Measurements from ENCODE around the gene LRRC8C. TPM values are rescaled to one million over a fixed set of nuclear protein-coding genes. Genes with fewer than 3 reads are reported as not detected.
"Not testable (repeated sequence)": the region's sequence is repeated elsewhere in the genome, so short reads cannot be mapped to it uniquely, and the experiment has no call there.

Gene LRRC8C
- total and polyA plus RNA-seq, 2 donors, result 5.5 to 6.6 TPM

DNA sequence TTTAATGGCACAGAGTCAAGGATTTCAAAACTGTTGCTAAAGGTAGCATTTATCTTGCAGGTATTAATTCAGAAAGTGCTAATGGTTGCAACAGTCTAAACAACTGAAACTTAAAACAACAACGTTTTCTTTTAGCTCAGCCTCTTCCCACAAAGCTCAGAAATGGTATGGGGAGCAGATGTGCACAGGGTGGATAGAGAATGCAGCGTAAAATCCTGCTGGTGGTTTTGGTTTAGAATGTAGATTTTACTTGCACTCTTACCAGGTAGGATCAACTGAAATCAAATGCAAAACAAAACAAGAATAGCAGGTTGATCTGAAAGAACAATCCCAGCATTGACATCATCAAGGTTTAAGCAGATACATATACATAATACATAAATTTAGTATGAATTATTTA is 3.8 kb upstream of the LRRC8C start:
- Histone ChIP-seq H3K9me3 (ENCODE audit: control insufficient read depth in 2 of 2, insufficient read depth in 1 of 2, low read length in 1 of 2) (no peaks in the 10 kb centered on the region), H3K27ac (ENCODE audit: low read depth in 1 of 2, low read length in 1 of 2) (no peak overlapping the region), H3K4me1 (ENCODE audit: control insufficient read depth in 2 of 2, insufficient read depth in 2 of 2, low read length in 2 of 2) (peaks cover 0 to 19% of the 10 kb centered on the region in 2 donors), H3K4me3 (ENCODE audit: low read length in 2 of 2) (no peak overlapping the region), H3K36me3 (ENCODE audit: control insufficient read depth in 2 of 2, insufficient read depth in 2 of 2, low read length in 1 of 2) (no peaks in the 10 kb centered on the region), H3K27me3 (ENCODE audit: control insufficient read depth in 2 of 2, insufficient read depth in 1 of 2, low read length in 1 of 2) (peaks cover 3 to 14% of the 10 kb centered on the region in 2 donors)
- WGBS, result 25% methylated on average over 2 of the region's 2 CpGs
- DNase-seq (ENCODE audit: low read depth in 6 of 9, low spot score in 9 of 9), result peak in 1 of 9 donors; percentile 43

DNA sequence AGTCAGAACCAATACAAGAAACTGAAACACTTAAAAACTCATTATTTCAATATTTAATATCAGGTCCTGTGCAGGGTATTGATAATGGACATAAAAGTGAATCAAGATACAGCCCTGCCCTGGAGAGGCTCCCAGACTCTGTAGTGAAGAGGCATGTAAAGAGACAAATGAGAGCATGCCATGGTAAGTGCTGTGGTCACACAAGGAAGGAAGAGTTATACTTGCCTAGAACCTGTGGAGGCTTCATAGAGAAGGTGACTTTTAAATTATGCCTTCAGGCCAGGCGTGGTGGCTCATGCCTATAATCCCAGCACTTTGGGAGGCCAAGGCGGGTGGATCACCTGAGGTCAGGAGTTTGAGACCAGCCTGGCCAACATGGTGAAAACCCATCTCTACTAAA is 3.3 kb upstream of the LRRC8C start:
- not testable (repeated sequence) for H3K36me3 ChIP-seq (ENCODE audit: control insufficient read depth in 2 of 2, insufficient read depth in 2 of 2, low read length in 1 of 2); DNase-seq (ENCODE audit: low read depth in 6 of 9, low spot score in 9 of 9); H3K27ac ChIP-seq (ENCODE audit: low read depth in 1 of 2, low read length in 1 of 2); H3K9me3 ChIP-seq (ENCODE audit: control insufficient read depth in 2 of 2, insufficient read depth in 1 of 2, low read length in 1 of 2); H3K4me3 ChIP-seq (ENCODE audit: low read length in 2 of 2)
- Histone ChIP-seq H3K27me3 (ENCODE audit: control insufficient read depth in 2 of 2, insufficient read depth in 1 of 2, low read length in 1 of 2) (peaks cover 3 to 17% of the 10 kb centered on the region in 2 donors), H3K4me1 (ENCODE audit: control insufficient read depth in 2 of 2, insufficient read depth in 2 of 2, low read length in 2 of 2) (peaks cover 0 to 21% of the 10 kb centered on the region in 2 donors)
- WGBS, result 93% methylated on average over 2 of the region's 2 CpGs

DNA sequence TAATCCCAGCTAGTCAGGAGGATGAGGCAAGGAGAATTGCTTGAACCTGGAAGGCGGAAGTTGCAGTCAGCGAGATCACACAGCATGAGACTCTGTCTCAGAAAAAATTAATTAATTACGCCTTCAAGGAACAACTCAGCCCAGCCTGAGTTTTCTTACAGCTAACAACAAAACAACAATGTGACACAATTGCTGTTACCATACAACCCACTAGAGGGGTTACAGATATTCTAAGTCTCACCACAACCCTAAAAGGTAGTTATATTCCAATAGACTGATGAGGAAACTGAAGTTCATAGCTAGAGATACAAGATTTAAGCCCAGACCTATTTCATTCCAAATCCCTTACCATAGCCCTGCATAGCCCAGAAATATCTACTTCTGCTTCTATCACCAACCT is 2.9 kb upstream of the LRRC8C start:
- peaks cover 0 to 21% of the 10 kb centered on the region in 2 donors for H3K4me1 ChIP-seq (ENCODE audit: control insufficient read depth in 2 of 2, insufficient read depth in 2 of 2, low read length in 2 of 2)
- H3K4me3 ChIP-seq (ENCODE audit: low read length in 2 of 2), result no peak overlapping the region
- peaks cover 3 to 17% of the 10 kb centered on the region in 2 donors for H3K27me3 ChIP-seq (ENCODE audit: control insufficient read depth in 2 of 2, insufficient read depth in 1 of 2, low read length in 1 of 2)
- WGBS, result 99% methylated on average over 3 of the region's 3 CpGs
- no peaks in the 10 kb centered on the region for H3K36me3 ChIP-seq (ENCODE audit: control insufficient read depth in 2 of 2, insufficient read depth in 2 of 2, low read length in 1 of 2)
- DNase-seq (ENCODE audit: low read depth in 6 of 9, low spot score in 9 of 9), result no peak
- no peaks in the 10 kb centered on the region for H3K9me3 ChIP-seq (ENCODE audit: control insufficient read depth in 2 of 2, insufficient read depth in 1 of 2, low read length in 1 of 2)
- H3K27ac ChIP-seq (ENCODE audit: low read depth in 1 of 2, low read length in 1 of 2), result no peak overlapping the region

DNA sequence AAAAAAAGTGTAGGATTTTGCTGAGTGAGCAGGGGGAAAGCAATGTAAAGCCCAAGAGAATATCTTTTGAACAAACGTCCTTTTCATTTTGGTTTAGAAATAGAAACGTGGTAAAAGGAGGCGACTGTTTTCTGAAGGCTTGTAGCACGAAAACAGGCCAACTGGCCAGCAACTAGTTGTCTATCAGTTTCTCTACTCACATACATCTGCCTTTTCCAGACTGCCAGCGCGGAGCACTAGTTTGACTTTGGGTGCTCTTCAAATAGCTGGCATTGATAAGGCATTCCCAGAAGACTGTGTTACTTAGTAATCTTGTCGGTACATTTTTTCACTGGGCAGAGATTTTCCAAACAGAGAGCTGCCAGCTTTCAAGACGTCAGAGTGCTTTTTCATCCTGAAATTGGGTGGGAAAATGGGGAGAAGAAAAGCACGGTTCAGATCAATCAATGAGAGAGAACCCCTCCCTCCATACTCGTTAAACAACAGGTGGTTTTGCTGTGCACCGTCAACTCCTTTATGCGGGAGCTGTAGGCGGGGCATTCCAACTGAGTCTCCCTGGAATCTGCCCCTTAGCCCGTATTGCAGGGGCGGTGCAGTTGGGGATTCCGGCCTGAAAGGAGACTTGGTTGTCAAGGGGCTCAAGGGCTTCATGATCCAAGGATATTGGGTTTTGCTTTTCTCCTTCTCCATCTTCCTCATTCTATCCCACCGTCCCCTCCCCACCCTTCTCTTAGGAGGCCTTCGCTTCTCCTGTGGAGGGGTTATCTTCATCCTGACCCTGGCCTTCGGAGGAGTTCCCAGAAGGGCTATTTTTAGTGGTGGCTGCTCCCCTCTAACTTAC is 884 bp upstream of the LRRC8C start:
- Histone ChIP-seq H3K9me3 (ENCODE audit: control insufficient read depth in 2 of 2, insufficient read depth in 1 of 2, low read length in 1 of 2) (no peaks in the 10 kb centered on the region), H3K4me1 (ENCODE audit: control insufficient read depth in 2 of 2, insufficient read depth in 2 of 2, low read length in 2 of 2) (peaks cover 0 to 21% of the 10 kb centered on the region in 2 donors), H3K27me3 (ENCODE audit: control insufficient read depth in 2 of 2, insufficient read depth in 1 of 2, low read length in 1 of 2) (peaks cover 3 to 17% of the 10 kb centered on the region in 2 donors), H3K27ac (ENCODE audit: low read depth in 1 of 2, low read length in 1 of 2) (peak overlapping the region in 1 of 2 donors; percentile 85), H3K4me3 (ENCODE audit: low read length in 2 of 2) (peak overlapping the region; percentile 67 to 68), H3K36me3 (ENCODE audit: control insufficient read depth in 2 of 2, insufficient read depth in 2 of 2, low read length in 1 of 2) (no peaks in the 10 kb centered on the region)
- peak in 1 of 9 donors; percentile 37 for DNase-seq (ENCODE audit: low read depth in 6 of 9, low spot score in 9 of 9)
- WGBS, result 47% methylated on average over 19 of the region's 19 CpGs

DNA sequence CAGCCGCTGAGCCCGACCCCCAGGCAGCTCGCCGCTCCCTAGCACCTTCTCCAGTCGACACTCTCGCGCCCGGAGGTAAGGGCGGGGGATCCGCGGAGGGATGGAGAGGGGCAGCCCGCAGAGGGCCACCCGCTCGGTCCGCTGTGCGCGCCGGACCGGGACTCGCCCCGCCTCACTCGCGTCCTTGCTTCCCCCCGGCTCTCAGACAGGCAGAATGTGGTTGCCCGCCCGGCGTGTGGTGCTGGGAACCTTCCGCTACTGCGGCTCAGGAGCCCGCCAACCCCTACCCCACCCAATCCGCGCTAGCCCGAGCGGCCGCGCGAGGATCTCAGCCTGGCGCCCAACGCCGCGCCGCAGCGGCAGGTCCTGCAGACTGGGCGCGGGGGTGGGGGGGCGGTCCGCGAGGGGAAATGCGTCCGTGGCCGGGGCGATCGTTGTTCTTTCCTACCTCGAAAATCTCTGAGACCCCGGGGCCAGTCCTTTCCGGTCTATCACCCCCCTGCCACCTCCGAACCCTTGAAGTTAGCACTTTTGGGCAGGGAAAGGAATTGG is 404 bp downstream of the LRRC8C start:
- WGBS, result under 1% methylated on average over 57 of the region's 57 CpGs
- H3K9me3 ChIP-seq (ENCODE audit: control insufficient read depth in 2 of 2, insufficient read depth in 1 of 2, low read length in 1 of 2), result no peaks in the 10 kb centered on the region
- peaks cover 3 to 17% of the 10 kb centered on the region in 2 donors for H3K27me3 ChIP-seq (ENCODE audit: control insufficient read depth in 2 of 2, insufficient read depth in 1 of 2, low read length in 1 of 2)
- H3K36me3 ChIP-seq (ENCODE audit: control insufficient read depth in 2 of 2, insufficient read depth in 2 of 2, low read length in 1 of 2), result no peaks in the 10 kb centered on the region
- H3K27ac ChIP-seq (ENCODE audit: low read depth in 1 of 2, low read length in 1 of 2), result peak overlapping the region; percentile 34 to 86
- H3K4me1 ChIP-seq (ENCODE audit: control insufficient read depth in 2 of 2, insufficient read depth in 2 of 2, low read length in 2 of 2), result peaks cover 0 to 21% of the 10 kb centered on the region in 2 donors
- DNase-seq (ENCODE audit: low read depth in 6 of 9, low spot score in 9 of 9), result peak in 4 of 9 donors; percentile 41 to 70 (median 46)
- H3K4me3 ChIP-seq (ENCODE audit: low read length in 2 of 2), result peak overlapping the region; percentile 67 to 68

DNA sequence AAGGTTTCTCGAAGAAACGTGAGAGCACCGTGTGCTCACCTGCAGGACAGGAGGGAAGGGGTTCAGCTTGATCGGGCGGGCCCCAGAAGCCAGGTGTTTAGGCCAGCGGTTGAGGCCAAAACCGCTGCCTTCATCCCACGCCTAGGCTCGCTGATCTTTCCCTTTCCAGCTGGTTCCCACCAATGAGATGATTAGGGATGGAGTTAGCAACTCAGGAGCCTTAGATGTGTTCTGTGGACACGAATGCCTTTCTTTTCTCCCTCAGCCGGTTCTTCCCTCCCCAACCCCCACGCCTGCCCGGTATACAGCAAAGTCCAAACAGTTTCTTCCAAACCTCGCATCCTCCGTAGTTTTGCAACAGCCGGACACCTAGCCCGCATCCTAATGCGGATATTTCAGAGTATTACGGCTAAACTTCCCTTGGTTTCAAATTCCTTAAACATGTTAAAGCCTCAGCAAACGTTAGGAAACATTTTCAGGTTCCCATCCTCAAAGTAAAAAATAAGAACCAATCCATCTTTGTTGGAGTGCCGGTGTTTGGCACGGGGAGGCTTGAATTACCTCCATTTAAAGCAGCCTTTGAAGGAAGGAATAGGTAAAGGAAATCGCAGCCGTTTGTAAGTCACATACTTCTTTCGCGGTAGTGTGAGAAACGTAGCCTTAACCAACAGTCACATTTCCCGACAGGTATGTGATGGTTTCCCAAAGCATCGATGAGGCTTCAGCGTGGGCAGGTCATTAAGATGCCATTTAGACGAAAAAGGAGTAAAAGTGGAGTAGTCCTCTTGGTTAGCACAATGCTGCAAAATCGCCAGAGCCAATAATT is 1.1 kb downstream of the LRRC8C start:
- Histone ChIP-seq H3K4me1 (ENCODE audit: control insufficient read depth in 2 of 2, insufficient read depth in 2 of 2, low read length in 2 of 2) (peaks cover 0 to 21% of the 10 kb centered on the region in 2 donors), H3K9me3 (ENCODE audit: control insufficient read depth in 2 of 2, insufficient read depth in 1 of 2, low read length in 1 of 2) (no peaks in the 10 kb centered on the region), H3K27ac (ENCODE audit: low read depth in 1 of 2, low read length in 1 of 2) (no peak overlapping the region), H3K4me3 (ENCODE audit: low read length in 2 of 2) (peak overlapping the region; percentile 67 to 68), H3K36me3 (ENCODE audit: control insufficient read depth in 2 of 2, insufficient read depth in 2 of 2, low read length in 1 of 2) (no peaks in the 10 kb centered on the region), H3K27me3 (ENCODE audit: control insufficient read depth in 2 of 2, insufficient read depth in 1 of 2, low read length in 1 of 2) (peaks cover 3 to 17% of the 10 kb centered on the region in 2 donors)
- peak in 1 of 9 donors; percentile 54 for DNase-seq (ENCODE audit: low read depth in 6 of 9, low spot score in 9 of 9)
- 9% methylated on average over 32 of the region's 32 CpGs for WGBS

DNA sequence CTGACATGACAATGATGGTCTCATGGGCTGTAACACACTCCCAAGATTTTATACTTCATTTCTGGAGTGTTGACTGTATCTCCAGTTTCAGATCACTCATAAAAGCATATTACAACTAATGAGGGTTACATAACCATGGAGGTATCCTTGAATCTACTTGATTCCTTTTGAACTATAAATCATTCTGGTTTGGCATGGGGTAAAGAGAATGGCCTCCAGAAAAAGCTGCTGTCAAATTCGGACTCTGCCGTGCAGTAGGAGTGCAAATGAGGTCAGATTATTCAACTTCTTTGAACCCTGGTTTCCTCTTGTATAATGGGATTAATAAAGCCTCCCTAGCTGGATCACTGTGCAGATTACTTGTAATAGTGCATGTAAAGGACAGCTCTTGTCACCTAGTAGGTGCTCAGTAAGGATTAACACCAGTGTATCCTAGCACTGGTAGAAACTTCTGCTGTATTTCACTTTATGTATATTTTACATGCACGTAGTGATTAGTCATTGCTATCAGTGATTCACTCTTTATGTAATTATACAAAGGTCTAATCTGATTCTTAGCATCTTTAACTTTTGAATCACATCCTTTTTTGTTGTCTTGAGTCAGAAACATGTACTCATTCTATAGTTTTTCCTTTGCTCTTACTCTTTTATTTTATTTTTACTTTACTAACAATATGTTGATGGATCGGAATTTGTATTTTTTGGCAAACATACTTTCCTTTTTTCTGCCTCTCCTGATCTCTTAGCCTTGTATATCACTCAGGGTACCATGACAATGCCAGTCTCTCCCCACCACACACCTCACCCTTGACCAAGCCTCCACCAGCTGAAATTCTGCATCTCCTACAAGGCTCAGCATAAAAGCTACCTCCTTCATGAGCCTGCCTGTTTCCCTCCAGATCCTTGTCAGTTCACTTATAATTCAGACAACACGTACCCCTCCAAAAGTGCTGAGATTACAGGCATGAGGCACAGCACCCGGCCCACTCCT is 3.2 kb downstream of the LRRC8C start:
- Histone ChIP-seq H3K27ac (ENCODE audit: low read depth in 1 of 2, low read length in 1 of 2) (no peak overlapping the region), H3K27me3 (ENCODE audit: control insufficient read depth in 2 of 2, insufficient read depth in 1 of 2, low read length in 1 of 2) (peaks cover 3 to 17% of the 10 kb centered on the region in 2 donors), H3K9me3 (ENCODE audit: control insufficient read depth in 2 of 2, insufficient read depth in 1 of 2, low read length in 1 of 2) (no peaks in the 10 kb centered on the region), H3K36me3 (ENCODE audit: control insufficient read depth in 2 of 2, insufficient read depth in 2 of 2, low read length in 1 of 2) (no peaks in the 10 kb centered on the region), H3K4me1 (ENCODE audit: control insufficient read depth in 2 of 2, insufficient read depth in 2 of 2, low read length in 2 of 2) (peaks cover 0 to 18% of the 10 kb centered on the region in 2 donors), H3K4me3 (ENCODE audit: low read length in 2 of 2) (no peak overlapping the region)
- 95% methylated on average over 6 of the region's 6 CpGs for WGBS
- no peak for DNase-seq (ENCODE audit: low read depth in 6 of 9, low spot score in 9 of 9)

DNA sequence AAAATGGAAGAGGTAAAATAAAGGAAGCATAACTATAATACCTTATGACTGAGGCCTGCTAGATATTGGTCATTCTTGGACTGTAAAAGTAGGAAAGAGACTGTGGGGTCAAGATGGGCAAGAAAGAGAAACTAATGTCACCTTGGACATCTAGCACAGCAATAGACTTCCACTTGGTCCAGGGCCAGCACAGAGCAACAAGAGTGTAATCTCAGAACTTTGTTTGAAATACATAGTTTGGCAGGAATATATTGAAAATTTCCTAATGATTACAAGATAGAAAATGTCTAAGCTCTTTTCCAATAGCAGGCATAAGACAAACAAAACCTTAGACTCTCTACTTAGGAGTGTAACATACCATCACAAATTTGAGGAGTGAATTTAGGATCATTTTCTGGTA is 4.6 kb downstream of the LRRC8C start:
- Histone ChIP-seq H3K27me3 (ENCODE audit: control insufficient read depth in 2 of 2, insufficient read depth in 1 of 2, low read length in 1 of 2) (peaks cover 3 to 16% of the 10 kb centered on the region in 2 donors), H3K36me3 (ENCODE audit: control insufficient read depth in 2 of 2, insufficient read depth in 2 of 2, low read length in 1 of 2) (no peaks in the 10 kb centered on the region), H3K27ac (ENCODE audit: low read depth in 1 of 2, low read length in 1 of 2) (no peak overlapping the region), H3K4me1 (ENCODE audit: control insufficient read depth in 2 of 2, insufficient read depth in 2 of 2, low read length in 2 of 2) (peaks cover 0 to 10% of the 10 kb centered on the region in 2 donors), H3K4me3 (ENCODE audit: low read length in 2 of 2) (no peak overlapping the region), H3K9me3 (ENCODE audit: control insufficient read depth in 2 of 2, insufficient read depth in 1 of 2, low read length in 1 of 2) (no peaks in the 10 kb centered on the region)
- no peak for DNase-seq (ENCODE audit: low read depth in 6 of 9, low spot score in 9 of 9)

Data from thymus (tissue), 11 donors.